DND-41 (cell line): ENCODE data around the gene NPTXR.
A peak's percentile ranks its signal among the peaks of the same experiment; 100 is the strongest.

ENCODE experiments used
- ATAC-seq: fragments of 200-7000 bp; cut with Tn5 transposase; 3 replicates; pipeline ENCODE4 v1.9.1; 2021; ENCODE audit warnings: low read depth; ENCODE audit not compliant: insufficient read depth
- DNase-seq: peaks from one replicate; pipeline ENCODE4 v3.0.0-alpha.2; 2020
- H2AFZ ChIP-seq: 2 replicates; pipeline ENCODE4 v1.6.0; 2012; ENCODE audit warnings: low read depth, low read length
- H3K27ac ChIP-seq: 2 replicates; pipeline ENCODE4 v1.5.1; 2012; ENCODE audit warnings: low read length, inconsistent platforms
- H3K27me3 ChIP-seq: fragments of 200-600 bp; sonication (generic); 2 replicates; pipeline ENCODE4 v1.6.0; 2012; ENCODE audit warnings: low read length, mild to moderate bottlenecking, inconsistent platforms; ENCODE audit not compliant: insufficient read depth, poor library complexity
- H3K36me3 ChIP-seq: 2 replicates; pipeline ENCODE4 v1.5.1; 2012; ENCODE audit warnings: low read length, inconsistent platforms; ENCODE audit not compliant: insufficient read depth
- H3K4me1 ChIP-seq: 2 replicates; pipeline ENCODE4 v1.5.1; 2012; ENCODE audit warnings: mild to moderate bottlenecking, low read length; ENCODE audit not compliant: insufficient read depth
- H3K4me2 ChIP-seq: 2 replicates; pipeline ENCODE4 v1.6.0; 2012; ENCODE audit warnings: mild to moderate bottlenecking, moderate library complexity, low read length, inconsistent platforms; ENCODE audit not compliant: insufficient read depth
- H3K4me3 ChIP-seq, 2 experiments: fragments of 200-600 bp in 1 of 2; shearing (Covaris generic) in 1 of 2; 2 replicates each; pipeline ENCODE4 v1.5.1; 2012 to 2016; ENCODE audit warnings: inconsistent platforms in 2 of 2, low read length in 2 of 2, mild to moderate bottlenecking in 2 of 2, low read depth in 1 of 2, moderate library complexity in 1 of 2
- H3K79me2 ChIP-seq: 2 replicates; pipeline ENCODE4 v1.6.0; 2012; ENCODE audit warnings: low read length, inconsistent platforms; ENCODE audit not compliant: insufficient read depth
- H3K9ac ChIP-seq: 2 replicates; pipeline ENCODE4 v1.6.0; 2012; ENCODE audit warnings: low read depth, mild to moderate bottlenecking, inconsistent platforms, low read length, moderate library complexity
- H3K9me3 ChIP-seq: 2 replicates; pipeline ENCODE4 v1.5.1; 2012; ENCODE audit warnings: low read length, moderate library complexity, mild to moderate bottlenecking, inconsistent platforms; ENCODE audit not compliant: insufficient read depth, severe bottlenecking
- H4K20me1 ChIP-seq: 2 replicates; pipeline ENCODE4 v1.6.0; 2012; ENCODE audit warnings: low read length; ENCODE audit not compliant: insufficient read depth
- CTCF ChIP-seq: IDR thresholded peaks from 2 replicates; pipeline ENCODE4 v1.5.1; 2012; ENCODE audit warnings: borderline replicate concordance, low read length, moderate library complexity, mild to moderate bottlenecking; ENCODE audit not compliant: poor library complexity, severe bottlenecking; ENCODE audit errors: extremely low read depth
- EZH2 ChIP-seq: IDR thresholded peaks from 3 replicates; pipeline ENCODE4 v1.6.1; 2012; ENCODE audit warnings: borderline replicate concordance, low read depth, mild to moderate bottlenecking, moderate library complexity, low read length, inconsistent platforms; ENCODE audit not compliant: severe bottlenecking

The NPTXR gene

GRCh38 chr22:38870312-38870741, 26.5 kb upstream of the NPTXR start:
- no peak overlapping the region for H2AFZ ChIP-seq
- peaks cover 40% of the 10 kb centered on the region for H3K4me1 ChIP-seq
- peaks cover 46% of the 10 kb centered on the region for H4K20me1 ChIP-seq
- peak overlapping the region in 1 of 2 experiments; percentile 93; a peak in 2 of 4 replicates for H3K4me3 ChIP-seq
- H3K27me3 ChIP-seq: peaks cover 29% of the 10 kb centered on the region
- peak overlapping the region; percentile 72 for H3K4me2 ChIP-seq
- ATAC-seq (peak; percentile 78), DNase-seq (peak; percentile 90)
- H3K9me3 ChIP-seq: no peaks in the 10 kb centered on the region
- H3K79me2 ChIP-seq: peaks cover 38% of the 10 kb centered on the region
- TF ChIP-seq CTCF (peak; percentile 82), EZH2 (no peak)
- H3K27ac ChIP-seq: peak overlapping the region; percentile 75; the same call in 1 of the 2 replicates
- peaks cover 49% of the 10 kb centered on the region for H3K36me3 ChIP-seq
- H3K9ac ChIP-seq: peak overlapping the region; percentile 70

- peaks cover 52% of the 10 kb centered on the region for H4K20me1 ChIP-seq
- peaks cover 55% of the 10 kb centered on the region for H3K36me3 ChIP-seq
- no peaks in the 10 kb centered on the region for H3K9me3 ChIP-seq
- peaks cover 40% of the 10 kb centered on the region for H3K4me1 ChIP-seq
- no peak for TF ChIP-seq EZH2
- no peak for TF ChIP-seq CTCF
- no peak overlapping the region for H3K4me3 ChIP-seq
- H3K79me2 ChIP-seq: peaks cover 38% of the 10 kb centered on the region
- 0 out of 2 replicates have a peak overlapping the region, but pooled peaks have one; percentile 19 for H3K27ac ChIP-seq
- H3K9ac ChIP-seq: no peak overlapping the region
- DNase-seq (no peak), ATAC-seq (no peak)
- H2AFZ ChIP-seq: no peak overlapping the region
- peaks cover 24% of the 10 kb centered on the region for H3K27me3 ChIP-seq
- peak overlapping the region; percentile 72 for H3K4me2 ChIP-seq
Measured at GRCh38 chr22:38869663-38870062, 25.8 kb upstream of the NPTXR start.

GRCh38 chr22:38868886-38869381, 25.1 kb upstream of the NPTXR start:
- Histone ChIP-seq H3K9ac (no peak overlapping the region), H3K9me3 (no peaks in the 10 kb centered on the region), H3K4me3 (no peak overlapping the region), H3K27me3 (peaks cover 17% of the 10 kb centered on the region), H3K4me1 (peaks cover 40% of the 10 kb centered on the region), H3K4me2 (peak overlapping the region; percentile 34), H3K79me2 (peaks cover 38% of the 10 kb centered on the region), H3K36me3 (peaks cover 61% of the 10 kb centered on the region), H3K27ac (no peak overlapping the region), H2AFZ (no peak overlapping the region), H4K20me1 (peaks cover 59% of the 10 kb centered on the region)
- TF ChIP-seq CTCF: peak; percentile 91
- no peak for TF ChIP-seq EZH2
- DNase-seq (peak; percentile 84), ATAC-seq (peak; percentile 74)
